Mucosa of gallbladder (tissue), 1 donor: ENCODE results near the gene MYLK. TPM values are rescaled to one million over a fixed set of nuclear protein-coding genes. Genes with fewer than 3 reads are reported as not detected.

Source experiments
- DNase-seq: peaks from one replicate; pipeline ENCODE4 v3.0.0-alpha.2; 2020; ENCODE audit warnings: low spot score
- total RNA-seq: library from RNA; stranded (reverse); gene quantifications from one replicate; pipeline ENCODE4 v1.2.1, GENCODE V29; 2021
- donor health status: DM: no; HTN: no; CAD: no.

The MYLK gene
- total RNA-seq, 1 donor from 2014 or later: 671 TPM

GRCh38 chr3:123678108-123678511 lies 206.0 kb downstream of the MYLK start:
- DNase-seq: no peak

GRCh38 chr3:123672429-123673146 lies 211.5 kb downstream of the MYLK start:
- no peak for DNase-seq

GRCh38 chr3:123670743-123671142 lies 213.4 kb downstream of the MYLK start:
- no peak for DNase-seq

- DNase-seq: no peak
Observed at GRCh38 chr3:123668906-123669305, 215.2 kb downstream of the MYLK start.

- no peak for DNase-seq
Observed at GRCh38 chr3:123667784-123668183, 216.3 kb downstream of the MYLK start.

- no peak for DNase-seq
Observed at GRCh38 chr3:123664753-123665152, 219.4 kb downstream of the MYLK start.

- no peak for DNase-seq
Observed at GRCh38 chr3:123663977-123664376, 220.2 kb downstream of the MYLK start.

GRCh38 chr3:123661973-123662372 lies 222.2 kb downstream of the MYLK start:
- DNase-seq: no peak

- DNase-seq: peak; percentile 91
Observed at GRCh38 chr3:123660900-123661299, 223.2 kb downstream of the MYLK start.

- no peak for DNase-seq
Observed at GRCh38 chr3:123660141-123660675, 223.9 kb downstream of the MYLK start.

GRCh38 chr3:123658852-123659206 lies 225.3 kb downstream of the MYLK start:
- DNase-seq: peak; percentile 39

GRCh38 chr3:123658118-123658851 lies 225.8 kb downstream of the MYLK start:
- peak; percentile 42 for DNase-seq

- peak; percentile 22 for DNase-seq
Observed at GRCh38 chr3:123657568-123657967, 226.6 kb downstream of the MYLK start.

- DNase-seq: no peak
Observed at GRCh38 chr3:123657111-123657510, 227.0 kb downstream of the MYLK start.

- DNase-seq: no peak
Observed at GRCh38 chr3:123656691-123657090, 227.4 kb downstream of the MYLK start.

GRCh38 chr3:123656274-123656673 lies 227.9 kb downstream of the MYLK start:
- no peak for DNase-seq

- no peak for DNase-seq
Observed at GRCh38 chr3:123655400-123655799, 228.7 kb downstream of the MYLK start.

- DNase-seq: peak; percentile 29
Observed at GRCh38 chr3:123653221-123653682, 230.9 kb downstream of the MYLK start.

GRCh38 chr3:123652342-123652984 lies 231.7 kb downstream of the MYLK start:
- DNase-seq: peak; percentile 79

GRCh38 chr3:123651449-123652341 lies 232.4 kb downstream of the MYLK start:
- DNase-seq: no peak

GRCh38 chr3:123650101-123650500 lies 234.0 kb downstream of the MYLK start:
- no peak for DNase-seq
